ENCODE results near the gene SMG5. TPM values are rescaled to one million over a fixed set of nuclear protein-coding genes. Genes with fewer than 3 reads are reported as not detected.

SMG5 gene
- polyA plus RNA-seq, 1 donor (not counting 4 experiments of a cell fraction or from before 2014, with no cell fraction given) = 22.4 TPM

DNA sequence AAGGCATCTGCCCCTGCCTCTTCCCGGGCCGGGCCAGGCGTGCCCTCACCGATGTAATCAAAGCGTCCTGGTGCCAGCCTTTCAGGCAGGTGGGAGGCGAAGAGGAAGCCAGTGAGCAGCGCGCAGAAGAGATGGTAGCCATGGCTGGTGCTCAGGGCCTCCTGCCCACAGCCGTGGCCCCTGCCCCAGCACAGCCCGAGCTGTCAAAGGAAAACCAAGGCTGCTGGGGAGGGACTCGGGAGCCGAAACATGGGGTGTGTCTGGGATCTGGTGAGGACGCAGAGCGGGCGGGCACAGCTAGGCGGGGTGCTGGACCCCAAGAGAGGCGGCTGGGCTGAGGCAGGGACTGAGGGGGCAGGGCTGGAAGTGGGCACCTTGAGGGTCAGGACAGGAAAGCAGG, 37.9 kb downstream of the SMG5 start:
- Histone ChIP-seq H3K9ac (ENCODE audit: control insufficient read depth, extremely low read depth, insufficient read depth, low read length) (no peak overlapping the region), H2AFZ (ENCODE audit: control insufficient read depth, low read length) (no peak overlapping the region), H4K20me1 (ENCODE audit: control insufficient read depth, extremely low read depth, insufficient read depth, low read length) (no peaks in the 10 kb centered on the region), H3K27me3 (ENCODE audit: control insufficient read depth, extremely low read depth, insufficient read depth, low read length) (peaks cover 13% of the 10 kb centered on the region), H3K4me3 (ENCODE audit: control insufficient read depth in 2 of 3, extremely low read depth in 1 of 3, insufficient read depth in 2 of 3, low read depth in 1 of 3, low read length in 3 of 3) (no peak overlapping the region), H3K9me1 (ENCODE audit: control insufficient read depth, extremely low read depth, insufficient read depth, low read length) (no peaks in the 10 kb centered on the region), H3K36me3 (ENCODE audit: control insufficient read depth in 2 of 2, extremely low read depth in 1 of 2, insufficient read depth in 2 of 2, low read length in 2 of 2) (peaks cover 3 to 8% of the 10 kb centered on the region in 2 experiments), H3K4me2 (ENCODE audit: control insufficient read depth, extremely low read depth, insufficient read depth, low read depth, low read length) (no peak overlapping the region), H3K4me1 (ENCODE audit: control insufficient read depth, extremely low read depth, insufficient read depth, low read length) (peaks cover 37% of the 10 kb centered on the region), H3K79me2 (ENCODE audit: control insufficient read depth, insufficient read depth, low read length) (no peaks in the 10 kb centered on the region), H3K9me3 (ENCODE audit: control insufficient read depth, low read depth, low read length) (no peaks in the 10 kb centered on the region), H3K27ac (ENCODE audit: control insufficient read depth, insufficient read depth, low read length) (no peak overlapping the region)
- dilution Hi-C loops (cut with MboI; ENCODE audit: extremely low pct_ligation_motif_present, low sequenced_read_pairs) = no loop called here
- TF ChIP-seq, protein P1, sequence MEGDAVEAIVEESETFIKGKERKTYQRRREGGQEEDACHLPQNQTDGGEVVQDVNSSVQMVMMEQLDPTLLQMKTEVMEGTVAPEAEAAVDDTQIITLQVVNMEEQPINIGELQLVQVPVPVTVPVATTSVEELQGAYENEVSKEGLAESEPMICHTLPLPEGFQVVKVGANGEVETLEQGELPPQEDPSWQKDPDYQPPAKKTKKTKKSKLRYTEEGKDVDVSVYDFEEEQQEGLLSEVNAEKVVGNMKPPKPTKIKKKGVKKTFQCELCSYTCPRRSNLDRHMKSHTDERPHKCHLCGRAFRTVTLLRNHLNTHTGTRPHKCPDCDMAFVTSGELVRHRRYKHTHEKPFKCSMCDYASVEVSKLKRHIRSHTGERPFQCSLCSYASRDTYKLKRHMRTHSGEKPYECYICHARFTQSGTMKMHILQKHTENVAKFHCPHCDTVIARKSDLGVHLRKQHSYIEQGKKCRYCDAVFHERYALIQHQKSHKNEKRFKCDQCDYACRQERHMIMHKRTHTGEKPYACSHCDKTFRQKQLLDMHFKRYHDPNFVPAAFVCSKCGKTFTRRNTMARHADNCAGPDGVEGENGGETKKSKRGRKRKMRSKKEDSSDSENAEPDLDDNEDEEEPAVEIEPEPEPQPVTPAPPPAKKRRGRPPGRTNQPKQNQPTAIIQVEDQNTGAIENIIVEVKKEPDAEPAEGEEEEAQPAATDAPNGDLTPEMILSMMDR (optimal IDR thresholded peaks at IDR 0.05 in 1 of 3, IDR thresholded peaks at IDR 0.05 in 1 of 3, conservative IDR thresholded peaks at IDR 0.05 in 1 of 3; ENCODE audit: extremely low read depth in 1 of 3, insufficient read depth in 2 of 3, low read length in 3 of 3) = no peak
- TF ChIP-seq EZH2 (IDR thresholded peaks at IDR 0.05; ENCODE audit: low read length) = no peak
- FAIRE-seq = no peak
- no peak for DNase-seq (ENCODE audit: low read depth, low spot score)

DNA sequence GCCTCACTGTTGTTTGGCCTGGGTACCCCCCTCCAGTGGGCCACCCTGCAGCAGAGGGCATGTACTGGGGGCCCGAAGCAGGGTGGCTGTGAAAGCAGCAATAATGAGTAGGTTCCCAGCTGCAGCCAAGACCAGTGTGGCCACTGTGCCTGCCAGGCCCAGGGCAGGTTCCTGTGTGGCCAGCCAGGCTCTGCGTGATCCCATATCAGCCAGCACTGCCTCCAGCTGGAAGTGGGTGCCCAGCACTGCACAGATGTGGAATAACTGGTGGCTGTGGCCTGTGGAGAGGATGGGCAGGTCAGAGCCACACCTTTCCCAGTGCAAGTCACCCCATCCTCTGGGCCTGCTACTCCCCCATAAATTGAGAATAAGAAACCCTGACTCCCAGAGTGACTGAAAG, 38.5 kb downstream of the SMG5 start:
- no peak overlapping the region for H3K4me2 ChIP-seq (ENCODE audit: control insufficient read depth, extremely low read depth, insufficient read depth, low read depth, low read length)
- no peak for FAIRE-seq
- no peak overlapping the region for H3K4me3 ChIP-seq (ENCODE audit: control insufficient read depth in 2 of 3, extremely low read depth in 1 of 3, insufficient read depth in 2 of 3, low read depth in 1 of 3, low read length in 3 of 3)
- TF ChIP-seq EZH2 (IDR thresholded peaks at IDR 0.05; ENCODE audit: low read length) = no peak
- TF ChIP-seq, protein P1 (optimal IDR thresholded peaks at IDR 0.05 in 1 of 3, IDR thresholded peaks at IDR 0.05 in 1 of 3, conservative IDR thresholded peaks at IDR 0.05 in 1 of 3; ENCODE audit: extremely low read depth in 1 of 3, insufficient read depth in 2 of 3, low read length in 3 of 3) = no peak
- H3K4me1 ChIP-seq (ENCODE audit: control insufficient read depth, extremely low read depth, insufficient read depth, low read length) = peaks cover 37% of the 10 kb centered on the region
- H3K36me3 ChIP-seq (ENCODE audit: control insufficient read depth in 2 of 2, extremely low read depth in 1 of 2, insufficient read depth in 2 of 2, low read length in 2 of 2) = peaks cover 2 to 3% of the 10 kb centered on the region in 2 experiments
- dilution Hi-C loops (cut with MboI; ENCODE audit: extremely low pct_ligation_motif_present, low sequenced_read_pairs) = no loop called here
- no peak overlapping the region for H3K9ac ChIP-seq (ENCODE audit: control insufficient read depth, extremely low read depth, insufficient read depth, low read length)
- no peak overlapping the region for H2AFZ ChIP-seq (ENCODE audit: control insufficient read depth, low read length)
- H3K9me3 ChIP-seq (ENCODE audit: control insufficient read depth, low read depth, low read length) = no peaks in the 10 kb centered on the region
- DNase-seq (ENCODE audit: low read depth, low spot score) = no peak
- H3K27me3 ChIP-seq (ENCODE audit: control insufficient read depth, extremely low read depth, insufficient read depth, low read length) = peaks cover 13% of the 10 kb centered on the region
- H3K79me2 ChIP-seq (ENCODE audit: control insufficient read depth, insufficient read depth, low read length) = no peaks in the 10 kb centered on the region
- no peaks in the 10 kb centered on the region for H3K9me1 ChIP-seq (ENCODE audit: control insufficient read depth, extremely low read depth, insufficient read depth, low read length)
- no peaks in the 10 kb centered on the region for H4K20me1 ChIP-seq (ENCODE audit: control insufficient read depth, extremely low read depth, insufficient read depth, low read length)
- no peak overlapping the region for H3K27ac ChIP-seq (ENCODE audit: control insufficient read depth, insufficient read depth, low read length)
